CD4-positive, alpha-beta T cell treated with Interleukin-21 for 1 hour (primary cell): ENCODE results near the gene SCTR.

ENCODE experiments used
- DNase-seq: peaks from one replicate; pipeline ENCODE4 v3.0.0-alpha.2; 2020

SCTR gene

GRCh38 chr2:119522671-119523070 is 1.6 kb downstream of the SCTR start:
- no peak for DNase-seq

DNA sequence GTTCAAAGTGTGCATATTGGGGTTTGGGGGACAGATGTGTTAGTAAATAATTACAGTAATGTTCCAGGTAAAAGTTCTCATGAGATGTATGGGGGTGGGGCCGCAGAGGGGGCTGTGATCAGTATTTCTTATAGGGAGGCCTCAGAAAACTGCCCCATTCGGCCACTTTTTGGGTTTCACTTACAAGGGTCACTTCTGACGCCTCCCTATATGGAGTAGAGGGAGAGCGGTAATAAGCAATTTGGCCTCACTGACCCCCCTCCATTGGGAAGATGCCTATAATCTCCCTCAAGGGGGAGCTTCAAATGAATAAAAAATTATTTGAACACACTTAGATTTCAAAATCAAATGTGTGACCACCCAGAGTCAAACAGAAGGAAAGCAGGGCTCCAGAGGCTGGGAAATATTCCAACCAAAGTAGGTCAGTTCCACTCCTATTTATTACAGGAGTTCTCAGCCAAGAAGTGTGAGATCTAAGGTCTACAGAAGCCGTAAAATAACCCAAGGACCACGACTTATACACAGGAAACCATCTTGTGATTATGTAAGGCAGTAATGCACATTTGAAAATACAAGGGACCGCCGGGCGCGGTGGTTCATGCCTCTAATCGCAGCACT is 2.7 kb downstream of the SCTR start:
- DNase-seq, result no peak

- no peak for DNase-seq
Observed at GRCh38 chr2:119520696-119521432, 3.4 kb downstream of the SCTR start.

DNA sequence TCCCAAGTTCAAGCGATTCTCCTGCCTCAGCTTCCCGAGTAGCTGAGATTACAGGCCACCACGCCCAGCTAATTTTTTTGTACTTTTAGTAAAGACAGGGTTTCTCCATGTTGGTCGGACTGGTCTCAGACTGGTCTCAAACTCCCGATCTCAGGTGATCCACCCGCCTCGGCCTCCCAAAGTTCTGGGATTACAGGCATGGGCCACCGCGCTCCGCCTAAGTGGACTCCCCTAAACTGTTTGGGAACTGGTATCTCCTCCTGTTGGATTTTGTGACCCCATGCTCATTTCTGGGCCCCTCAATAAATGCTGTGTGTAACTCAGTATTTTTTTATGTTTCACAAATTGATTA is 5.2 kb downstream of the SCTR start:
- DNase-seq, result no peak

GRCh38 chr2:119518401-119519056 is 5.8 kb downstream of the SCTR start:
- DNase-seq, result no peak

- DNase-seq, result peak; percentile 15
Observed at GRCh38 chr2:119517433-119517832, 6.8 kb downstream of the SCTR start.

DNA sequence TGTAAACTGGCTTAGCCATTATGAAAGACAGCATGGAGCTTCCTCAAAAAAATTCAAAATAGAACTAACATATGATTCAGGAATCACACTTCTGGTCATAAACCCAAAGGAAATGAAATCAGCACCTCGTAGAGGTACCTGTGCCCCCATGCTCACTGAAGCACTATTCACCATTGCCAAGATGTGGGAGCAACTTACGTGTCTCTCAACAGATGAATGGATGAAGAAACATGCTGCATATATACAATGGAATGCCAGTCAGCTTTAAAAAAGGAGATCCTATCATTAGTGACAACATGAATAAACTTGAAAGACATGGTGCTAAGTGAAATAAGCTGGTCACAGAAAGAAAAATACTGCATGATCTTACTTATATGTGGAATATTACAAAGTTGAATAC is 8.2 kb downstream of the SCTR start:
- DNase-seq, result no peak

- DNase-seq, result no peak
Observed at GRCh38 chr2:119513832-119514231, 10.5 kb downstream of the SCTR start.

DNA sequence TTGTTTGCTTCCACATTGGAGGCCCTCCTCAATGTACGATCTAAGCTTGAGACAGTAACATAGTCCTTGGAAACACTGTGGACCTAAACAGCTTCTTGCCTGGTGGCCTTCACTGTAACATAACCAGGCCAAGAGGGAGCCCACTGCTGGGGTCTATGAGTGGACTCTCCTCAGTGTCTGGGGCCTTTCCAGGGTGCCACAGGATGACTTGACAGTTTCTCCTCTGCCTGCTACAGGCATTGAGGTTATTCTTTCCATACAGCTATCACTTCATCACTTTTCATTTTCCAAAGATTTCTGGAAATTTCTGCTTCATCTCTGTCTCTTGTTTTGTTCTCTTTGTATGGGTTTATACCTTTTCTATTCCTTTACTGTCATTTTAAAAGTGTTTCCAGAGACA is 11.3 kb downstream of the SCTR start:
- no peak for DNase-seq

GRCh38 chr2:119511989-119512388 is 12.3 kb downstream of the SCTR start:
- DNase-seq, result no peak

GRCh38 chr2:119508756-119509155 is 15.5 kb downstream of the SCTR start:
- DNase-seq, result no peak

DNA sequence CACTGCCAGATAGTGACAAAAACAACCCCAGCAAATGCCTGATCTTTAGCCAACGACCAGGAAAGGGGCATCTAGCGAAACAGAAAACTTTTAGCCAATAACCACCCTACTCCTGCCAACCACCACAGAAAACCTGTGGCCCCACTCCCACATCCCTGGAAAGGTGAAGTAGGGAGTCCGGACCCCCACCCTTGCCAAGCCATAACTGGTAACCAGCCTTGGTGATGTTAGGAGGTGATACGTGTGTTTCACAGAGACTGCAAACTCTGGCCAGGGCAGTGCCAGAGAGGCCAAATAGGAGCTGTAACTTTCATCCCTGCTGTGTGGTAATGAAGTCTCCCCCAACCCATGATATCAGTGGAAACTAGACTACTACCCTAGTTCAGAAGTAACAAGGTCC is 27.6 kb downstream of the SCTR start:
- no peak for DNase-seq

GRCh38 chr2:119495948-119496347 is 28.3 kb downstream of the SCTR start:
- no peak for DNase-seq

GRCh38 chr2:119494163-119494790 is 30.0 kb downstream of the SCTR start:
- DNase-seq, result no peak

DNA sequence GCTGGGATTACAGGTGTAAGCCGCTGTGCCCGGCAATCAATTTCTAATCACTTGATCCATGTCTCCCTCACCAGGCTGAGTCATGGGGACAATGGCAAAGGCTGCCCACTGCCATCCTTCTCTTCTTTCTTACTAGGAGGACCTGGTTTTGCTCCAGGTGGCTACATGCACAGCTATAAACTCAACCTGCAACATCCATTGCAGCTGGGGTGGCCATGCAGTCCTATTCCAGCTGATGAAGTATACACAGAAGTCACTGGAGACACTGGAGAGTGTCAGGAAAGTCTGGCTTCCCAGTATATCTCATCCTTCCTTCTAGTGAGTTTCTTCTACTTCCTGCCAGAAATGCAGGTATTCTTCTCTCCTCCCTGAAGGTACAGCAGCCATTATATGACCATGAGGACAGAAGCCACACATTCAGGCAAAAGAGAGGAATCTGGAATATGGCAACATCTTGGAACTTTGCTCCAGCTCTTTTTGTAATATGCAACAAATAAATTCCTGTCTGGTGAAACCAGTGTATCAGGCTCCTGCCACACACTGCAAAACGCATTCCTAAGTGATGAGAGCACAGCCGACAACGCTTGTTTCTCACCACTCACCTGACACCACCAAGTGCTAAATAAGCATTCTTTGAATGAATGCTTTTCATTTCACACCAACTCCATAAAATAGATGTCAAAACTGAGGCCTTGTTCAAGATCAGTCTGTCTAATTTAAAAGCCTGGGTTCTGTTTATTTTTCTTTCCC is 32.3 kb downstream of the SCTR start:
- DNase-seq, result no peak

GRCh38 chr2:119490653-119491195 is 33.6 kb downstream of the SCTR start:
- no peak for DNase-seq

DNA sequence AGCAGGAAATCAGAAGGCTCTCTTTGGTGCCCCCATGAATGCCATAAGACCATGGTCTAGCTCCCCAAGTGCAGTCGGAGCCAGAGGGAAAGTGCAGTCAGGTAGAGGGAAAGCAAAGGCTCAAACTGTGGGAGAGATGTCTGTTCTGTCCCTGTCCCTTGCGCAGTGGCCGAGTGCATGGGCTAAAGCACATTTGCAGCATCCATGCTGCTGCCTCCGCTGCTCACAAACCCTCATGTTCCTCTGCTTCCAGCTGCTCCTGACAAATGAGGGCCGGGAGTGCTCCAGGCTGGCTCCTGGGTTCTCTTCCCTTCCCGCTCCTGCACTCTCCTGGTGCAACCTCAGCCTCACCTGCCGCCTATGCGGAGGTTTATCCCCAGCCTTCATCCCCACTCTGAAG is 34.2 kb downstream of the SCTR start:
- DNase-seq, result no peak

DNA sequence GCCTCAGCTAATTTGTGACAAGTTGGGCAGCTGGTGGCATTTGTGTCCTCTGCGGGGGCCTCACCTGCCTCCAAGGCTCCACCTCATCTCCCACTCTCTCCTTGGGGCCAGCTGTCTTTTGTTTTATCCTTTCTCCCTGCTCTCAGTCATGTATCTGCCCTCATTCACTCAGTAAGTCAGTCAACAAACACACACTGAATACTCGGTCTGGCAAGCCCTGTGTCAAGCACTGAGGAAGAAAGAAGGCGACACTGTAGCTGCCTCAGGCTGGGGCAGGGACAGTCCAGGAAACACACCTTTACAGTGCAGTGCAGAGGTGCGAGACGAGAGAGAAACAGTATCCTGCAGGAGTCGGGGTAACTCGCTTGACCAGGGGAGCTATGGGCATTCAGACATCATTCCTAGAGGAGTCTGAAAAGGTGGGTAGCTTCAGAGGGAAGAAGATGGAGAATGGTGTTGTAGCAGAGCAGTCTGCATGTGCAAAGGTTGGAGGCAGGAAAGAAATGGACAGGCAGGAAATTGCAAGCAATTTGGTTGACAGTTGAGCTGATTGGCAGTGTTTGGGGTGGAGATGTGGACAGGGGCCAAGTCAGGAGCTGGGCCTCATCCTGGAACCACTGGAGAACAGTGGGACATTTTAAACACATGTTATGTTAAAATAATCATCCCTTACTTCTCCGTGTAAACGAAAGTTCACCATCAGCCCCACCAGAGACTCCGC is 34.9 kb downstream of the SCTR start:
- no peak for DNase-seq

GRCh38 chr2:119488245-119489214 is 35.8 kb downstream of the SCTR start:
- DNase-seq, result no peak

DNA sequence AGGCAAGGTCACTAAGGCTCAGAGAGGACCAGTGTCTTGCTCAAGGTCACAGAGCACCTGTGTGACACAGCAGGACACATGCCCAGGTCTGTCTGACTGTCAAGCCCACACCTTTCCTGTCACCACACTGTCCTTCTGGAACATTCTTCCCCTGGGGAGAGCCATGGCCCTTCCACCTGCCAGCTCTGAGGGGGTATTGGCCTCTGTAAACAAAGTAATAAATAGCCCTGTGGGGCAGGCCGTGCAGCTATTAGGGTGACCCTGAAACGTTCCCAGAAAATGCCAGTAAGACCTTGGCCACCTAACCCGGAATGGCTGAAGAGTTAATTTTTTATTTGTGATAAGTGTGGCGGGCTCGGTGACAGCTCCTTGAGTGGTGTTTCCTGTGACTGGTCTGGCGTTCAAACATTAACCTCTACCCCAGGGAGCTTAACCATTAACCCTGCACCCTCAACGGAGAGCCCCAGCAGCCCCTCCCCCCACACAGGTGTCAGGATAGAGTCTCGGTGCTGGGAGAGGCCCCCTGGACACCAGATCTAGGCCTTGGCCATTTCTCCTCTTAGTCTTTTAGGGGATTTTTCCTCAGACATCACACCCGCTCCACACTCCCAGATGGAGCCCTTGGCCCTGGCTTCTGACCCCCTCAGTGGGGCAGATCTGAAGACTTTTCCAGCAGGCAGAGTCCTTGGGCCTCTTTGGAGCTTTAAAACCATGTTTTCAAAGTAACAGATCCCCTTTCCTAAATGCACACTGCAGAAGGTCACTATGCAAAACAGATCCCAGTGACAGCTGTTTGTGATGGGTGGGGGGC is 36.6 kb downstream of the SCTR start:
- no peak for DNase-seq
